HG02759 (cell line): Measurements from ENCODE around the gene ZBTB25.
"Not testable (repeated sequence)": the region's sequence is repeated elsewhere in the genome, so short reads cannot be mapped to it uniquely, and the experiment has no call there.

ENCODE experiments used
- ATAC-seq: cut with Tn5 transposase; IDR thresholded peaks from one replicate; pipeline ENCODE4 v1.9.1; 2021; ENCODE audit warnings: mild to moderate bottlenecking, moderate library complexity; ENCODE audit not compliant: unreplicated experiment

Gene ZBTB25

GRCh38 chr14:64503434-64504309 lies at the start of gene ZBTB25:
ZBTB25 (minus strand) TSS chr14:64503838; CDS start chr14:64490533, 13,305 bp downstream.
- ATAC-seq: peak; percentile 67

GRCh38 chr14:64550621-64551333 lies 47.1 kb upstream of the ZBTB25 start:
- no peak for ATAC-seq

GRCh38 chr14:64549791-64550620 lies 46.4 kb upstream of the ZBTB25 start, which contains the start of gene PPP1R36:
PPP1R36 (plus strand) TSS chr14:64549961; CDS start chr14:64549998, 37 bp downstream.
- ATAC-seq: peak; percentile 78

- ATAC-seq: no peak
Observed at GRCh38 chr14:64549016-64549415, 45.4 kb upstream of the ZBTB25 start.

- no peak for ATAC-seq
Observed at GRCh38 chr14:64544607-64545312, 41.1 kb upstream of the ZBTB25 start.

GRCh38 chr14:64542836-64543201 lies 39.2 kb upstream of the ZBTB25 start:
- no peak for ATAC-seq

- ATAC-seq: no peak
Observed at GRCh38 chr14:64541972-64542835, 38.6 kb upstream of the ZBTB25 start.

GRCh38 chr14:64541261-64541971 lies 37.8 kb upstream of the ZBTB25 start:
- no peak for ATAC-seq

- peak; percentile 96 for ATAC-seq
Observed at GRCh38 chr14:64540208-64541202, 36.9 kb upstream of the ZBTB25 start, which contains the start of gene HSPA2. HSPA2 (plus strand) TSS chr14:64540741; CDS start chr14:64540850, 109 bp downstream.

GRCh38 chr14:64536488-64537245 lies 33.0 kb upstream of the ZBTB25 start:
- no peak for ATAC-seq

GRCh38 chr14:64531567-64531966 lies 27.9 kb upstream of the ZBTB25 start:
- no peak for ATAC-seq

- no peak for ATAC-seq
Observed at GRCh38 chr14:64525354-64525753, 21.7 kb upstream of the ZBTB25 start.

- no peak for ATAC-seq
Observed at GRCh38 chr14:64522591-64523355, 19.1 kb upstream of the ZBTB25 start.

- no peak for ATAC-seq
Observed at GRCh38 chr14:64520699-64521098, 17.1 kb upstream of the ZBTB25 start.

- ATAC-seq: no peak
Observed at GRCh38 chr14:64518229-64518628, 14.6 kb upstream of the ZBTB25 start.

GRCh38 chr14:64517667-64518066 lies 14.0 kb upstream of the ZBTB25 start:
- not testable (repeated sequence) for ATAC-seq
